HepG2 (cell line): ENCODE measurements around the gene ACTL8. TPM values are rescaled to one million over a fixed set of nuclear protein-coding genes. Genes with fewer than 3 reads are reported as not detected.

ENCODE experiments used
- ATAC-seq: fragments of 200-7000 bp; cut with Tn5 transposase; 3 replicates; pipeline ENCODE4 v1.9.1; 2020; ENCODE audit warnings: mild to moderate bottlenecking, moderate library complexity
- BruUV-seq: library from RNA; stranded (reverse); fragments of 400-500 nt; replicated peaks from 2 replicates; lab custom pipeline; 2021; lab: Mats Ljungman, UMichigan
- CTCF ChIA-PET: fragments of 300-600 bp; formaldehyde crosslinking; extraction: SDS; loops from one replicate; lab custom pipeline; 2021; ENCODE audit warnings: low total read pairs, inconsistent platforms, low intra/inter-chr PET ratio; lab: Yijun Ruan, JAX
- POLR2A ChIA-PET: fragments of 350-600 bp; sonication (Branson Sonifier 250); formaldehyde crosslinking; loops from one replicate; lab custom pipeline; 2020; ENCODE audit warnings: antibody characterized with exemption, inconsistent platforms; lab: Yijun Ruan, JAX
- DNase-seq: peaks from one replicate; pipeline ENCODE4 v3.0.0-alpha.2; 2015; ENCODE audit warnings: low spot score
- FAIRE-seq: peaks from 3 replicates; lab custom pipeline; 2011; peaks lifted over from hg19 to GRCh38; lab: Jason Lieb, UNC
- H2AFZ ChIP-seq: one replicate; pipeline ENCODE4 v1.6.1; 2011; ENCODE audit warnings: low read length, inconsistent platforms
- H3K27ac ChIP-seq: fragments of 300-600 bp; 3 replicates; pipeline ENCODE4 v1.8.0; 2011; ENCODE audit warnings: mixed run types, mild to moderate bottlenecking, mixed read lengths, low read length, inconsistent platforms; ENCODE audit not compliant: insufficient read depth; ENCODE audit errors: extremely low read length
- H3K27me3 ChIP-seq, 2 experiments: fragments of 200-600 bp in 1 of 2; 2 replicates in 1 of 2; 3 replicates in 1 of 2; pipeline versions ENCODE4 v1.6.0 to v1.8.0; 2011; ENCODE audit warnings: low read length in 2 of 2, mild to moderate bottlenecking in 2 of 2, moderate library complexity in 2 of 2, inconsistent platforms in 1 of 2; ENCODE audit not compliant: insufficient read depth in 2 of 2, control insufficient read depth in 1 of 2
- H3K36me3 ChIP-seq, 2 experiments: fragments of 200-600 bp in 1 of 2; replicated peaks in 1 of 2; 2 replicates in 1 of 2; 3 replicates in 1 of 2; pipeline versions ENCODE4 v1.5.1 to v1.8.0; 2011; ENCODE audit warnings: low read length in 2 of 2, inconsistent platforms in 1 of 2; ENCODE audit not compliant: insufficient read depth in 2 of 2, control insufficient read depth in 1 of 2
- H3K4me1 ChIP-seq: 2 replicates; pipeline ENCODE4 v1.5.1; 2012; ENCODE audit warnings: low read length, inconsistent platforms; ENCODE audit not compliant: insufficient read depth
- H3K4me2 ChIP-seq: 2 replicates; pipeline ENCODE4 v1.6.0; 2011; ENCODE audit warnings: low read depth, low read length, inconsistent platforms
- H3K4me3 ChIP-seq, 3 experiments: fragments of 200-600 bp in 1 of 3; sonication (generic), shearing (Covaris generic) in 1 of 3; replicated peaks in 1 of 3; 2 replicates each; pipeline ENCODE4 v1.5.1; 2011 to 2016; ENCODE audit warnings: low read length in 3 of 3, inconsistent platforms in 2 of 3, low read depth in 2 of 3, mild to moderate bottlenecking in 2 of 3, control low read depth in 1 of 3, mixed read lengths in 1 of 3; ENCODE audit not compliant: insufficient read depth in 1 of 3
- H3K79me2 ChIP-seq: one replicate; pipeline ENCODE4 v1.6.1; 2011; ENCODE audit warnings: low read length, inconsistent platforms; ENCODE audit not compliant: insufficient read depth
- H3K9ac ChIP-seq: 2 replicates; pipeline ENCODE4 v1.6.0; 2011; ENCODE audit warnings: mild to moderate bottlenecking, low read depth, low read length, inconsistent platforms; ENCODE audit not compliant: insufficient read depth
- H3K9me3 ChIP-seq: 2 replicates; pipeline ENCODE4 v1.5.1; 2012; ENCODE audit warnings: mild to moderate bottlenecking, low read length
- H4K20me1 ChIP-seq: 2 replicates; pipeline ENCODE4 v1.6.0; 2011; ENCODE audit warnings: inconsistent platforms, mild to moderate bottlenecking, low read length, moderate library complexity; ENCODE audit not compliant: insufficient read depth
- ARID2 ChIP-seq: sonication (generic); formaldehyde crosslinking; IDR thresholded peaks from 2 replicates; pipeline ENCODE4 v1.8.1; 2022; ENCODE audit warnings: mild to moderate bottlenecking, missing genetic modification reagents, borderline replicate concordance
- CBX5 ChIP-seq: sonication (generic); formaldehyde crosslinking; IDR thresholded peaks from 2 replicates; pipeline ENCODE4 v1.4.0; 2020; ENCODE audit warnings: missing genetic modification reagents, borderline replicate concordance
- GRHL1 ChIP-seq: sonication (generic); formaldehyde crosslinking; conservative IDR thresholded peaks from 2 replicates; pipeline ENCODE4 v1.8.0; 2022; ENCODE audit warnings: missing genetic modification reagents
- HOXA5 ChIP-seq: sonication (generic); formaldehyde crosslinking; IDR thresholded peaks from 2 replicates; pipeline ENCODE4 v1.4.0; 2020; ENCODE audit warnings: missing genetic modification reagents
- KLF16 ChIP-seq, 2 experiments: sonication (generic) in 1 of 2; formaldehyde crosslinking in 1 of 2; IDR thresholded peaks; 2 replicates each; pipeline versions ENCODE4 v1.6.1 to v1.8.0; 2016 to 2023; ENCODE audit warnings: missing genetic modification reagents in 2 of 2, missing compliant biosample characterization in 1 of 2
- MXD3 ChIP-seq: IDR thresholded peaks from 2 replicates; pipeline ENCODE4 v1.6.1; 2016; ENCODE audit warnings: mild to moderate bottlenecking, missing biosample characterization, missing genetic modification reagents
- PCBP2 ChIP-seq: fragments of 200-400 bp; formaldehyde crosslinking; optimal IDR thresholded peaks from 2 replicates; pipeline ENCODE3; 2018; ENCODE audit warnings: low read length, low read depth; ENCODE audit not compliant: poor library complexity, severe bottlenecking
- POLR2G ChIP-seq: fragments of 200-400 bp; formaldehyde crosslinking; IDR thresholded peaks from 2 replicates; pipeline ENCODE4 v1.6.1; 2018; ENCODE audit warnings: mild to moderate bottlenecking, low read depth, low read length, moderate library complexity
- RBM39 ChIP-seq: fragments of 200-400 bp; formaldehyde crosslinking; IDR thresholded peaks from one replicate; pipeline ENCODE4 v1.6.1; 2018; ENCODE audit warnings: antibody characterized with exemption, mild to moderate bottlenecking, low read depth, low read length; ENCODE audit not compliant: poor library complexity, severe bottlenecking
- SMAD1 ChIP-seq: sonication (generic); formaldehyde crosslinking; IDR thresholded peaks from 2 replicates; pipeline ENCODE4 v1.4.0; 2020; ENCODE audit warnings: missing genetic modification reagents, low read depth, mild to moderate bottlenecking, borderline replicate concordance
- WIZ ChIP-seq: sonication (generic); formaldehyde crosslinking; IDR thresholded peaks from 2 replicates; pipeline ENCODE4 v1.5.1; 2020; ENCODE audit warnings: mild to moderate bottlenecking, missing genetic modification reagents
- ZBTB21 ChIP-seq: sonication (generic); formaldehyde crosslinking; IDR thresholded peaks from 2 replicates; pipeline ENCODE4 v1.4.0; 2020; ENCODE audit warnings: missing genetic modification reagents
- ZMYM2 ChIP-seq: sonication (generic); formaldehyde crosslinking; IDR thresholded peaks from 2 replicates; pipeline ENCODE4 v1.8.0; 2022; ENCODE audit warnings: mild to moderate bottlenecking, missing genetic modification reagents
- ZNF275 ChIP-seq: sonication (generic); formaldehyde crosslinking; IDR thresholded peaks from 2 replicates; pipeline ENCODE4 v1.8.0; 2022; ENCODE audit warnings: missing genetic modification reagents, mild to moderate bottlenecking, inconsistent platforms, borderline replicate concordance
- ZNF598 ChIP-seq: sonication (generic); formaldehyde crosslinking; IDR thresholded peaks from 2 replicates; pipeline ENCODE4 v1.5.1; 2020; ENCODE audit warnings: mild to moderate bottlenecking, missing genetic modification reagents, borderline replicate concordance
- WGBS: methylation state at CpG from one replicate; pipeline ENCODE4 v1.1.6; 2017; ENCODE audit warnings: low lambda C conversion rate; 5-methylcytosine and 5-hydroxymethylcytosine counted together
- in situ Hi-C: cut with HindIII; loops from 2 replicates; pipeline ENCODE4 v1.10.0; 2017; ENCODE audit warnings: low pct_unique_long_range_greater_than_20kb; ENCODE audit not compliant: extremely low pct_ligation_motif_present
- intact Hi-C: fragments of 100-400 bp; cut with micrococcal nuclease; formaldehyde crosslinking; loops from one replicate; pipeline ENCODE4 v1.10.0; 2022; ENCODE audit not compliant: unreplicated experiment
- polyA plus RNA-seq, 8 experiments: library from polyadenylated mRNA; depleted of rRNA in 3 of 8; stranded (reverse) in 7 of 8; unstranded in 1 of 8; fragments of >200 nt; fragmentation: Illumina TruSeq in 4 of 8; extraction: Trizol in 4 of 8; gene quantifications; 2 replicates each; pipeline versions ENCODE4 v1.2.1 to v1.2.3, GENCODE V29; 2011 to 2016; ENCODE audit warnings: low read depth in 4 of 8, missing spikeins in 1 of 8, mixed read lengths in 1 of 8; ENCODE audit not compliant: insufficient read depth in 1 of 8
- total RNA-seq, 5 experiments: library from RNA; depleted of rRNA; stranded (reverse); fragments of >200 nt; fragmentation: Illumina TruSeq; extraction: Trizol; gene quantifications; 2 replicates each; pipeline ENCODE4 v1.2.3, GENCODE V29; 2016; ENCODE audit warnings: low read depth in 1 of 5

ACTL8 gene
- total and polyA plus RNA-seq, 2 of the 13 experiments (the other 11 are each of a cell fraction or from before 2014, with no cell fraction given) = 0.09 to 0.64 TPM

DNA sequence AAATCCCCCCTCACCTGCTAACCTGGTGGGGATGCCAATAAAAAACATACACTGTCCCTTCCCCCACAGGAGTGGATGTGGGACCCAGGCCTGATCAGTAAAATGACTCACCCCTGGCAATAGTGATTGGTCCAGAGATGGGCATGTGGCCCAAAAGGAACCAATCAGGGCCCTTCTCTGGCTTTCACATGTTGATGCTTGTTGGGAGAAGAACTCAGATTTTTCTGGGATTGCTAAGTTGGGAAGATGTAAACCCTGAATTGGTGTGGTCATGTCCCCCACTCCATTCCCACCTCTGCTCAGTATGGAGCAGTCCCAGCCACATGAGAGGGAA, 43.6 kb upstream of the ACTL8 start:
- Histone ChIP-seq H3K9me3 (no peaks in the 10 kb centered on the region), H3K9ac (no peak overlapping the region), H3K27ac (no peak overlapping the region), H3K36me3 (no peaks in the 10 kb centered on the region), H3K4me3 (no peak overlapping the region), H4K20me1 (0 out of 2 replicates have a peak, but pooled peaks cover 3% of the 10 kb centered on the region), H3K27me3 (peaks cover 1 to 50% of the 10 kb centered on the region in 2 experiments; a peak in 4 of 5 replicates), H3K79me2 (no peaks in the 10 kb centered on the region), H2AFZ (no peak overlapping the region), H3K4me1 (no peaks in the 10 kb centered on the region), H3K4me2 (no peak overlapping the region)
- in situ Hi-C loops = no loop called here
- no peak for ATAC-seq
- intact Hi-C loops = no loop called here
- POLR2A ChIA-PET = no interaction called here
- no peak for FAIRE-seq
- CTCF ChIA-PET = no interaction called here
- DNase-seq = no peak
- BruUV-seq = no TSS peak
- TF ChIP-seq SMAD1 (CRISPR knock-in tag) (no peak), HOXA5 (no peak), POLR2G (no peak), ZNF598 (no peak), ZBTB21 (CRISPR knock-in tag) (no peak), WIZ (CRISPR knock-in tag) (no peak), ARID2 (CRISPR knock-in tag) (no peak), PCBP2 (no peak)

DNA sequence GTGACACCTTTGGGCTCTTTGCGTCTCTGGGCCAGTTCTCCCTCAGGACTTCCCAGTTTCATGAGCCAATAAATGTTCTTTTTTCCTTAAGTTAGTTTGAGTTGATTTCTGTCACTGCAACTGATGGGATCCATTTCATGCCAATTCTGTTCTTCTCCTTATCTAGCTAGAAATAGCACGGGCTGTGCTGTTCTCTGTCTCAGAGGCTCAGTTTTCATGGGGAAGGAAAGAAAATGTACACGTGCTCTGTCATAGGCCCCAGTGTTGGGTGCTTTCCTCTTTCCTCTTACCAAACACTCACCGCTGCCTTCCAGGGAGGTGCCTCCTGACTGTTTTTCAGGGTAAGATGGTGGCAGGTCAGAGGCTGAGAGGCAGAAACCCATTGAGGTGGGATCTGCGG, 43.2 kb upstream of the ACTL8 start:
- Histone ChIP-seq H2AFZ (no peak overlapping the region), H3K27ac (no peak overlapping the region), H3K4me3 (no peak overlapping the region), H3K27me3 (peaks cover 1 to 46% of the 10 kb centered on the region in 2 experiments; a peak in 4 of 5 replicates), H3K4me2 (no peak overlapping the region), H3K9ac (no peak overlapping the region), H4K20me1 (0 out of 2 replicates have a peak, but pooled peaks cover 3% of the 10 kb centered on the region), H3K4me1 (no peaks in the 10 kb centered on the region), H3K9me3 (no peaks in the 10 kb centered on the region), H3K79me2 (no peaks in the 10 kb centered on the region), H3K36me3 (no peaks in the 10 kb centered on the region)
- ChIA-PET CTCF (no interaction called here), POLR2A (no interaction called here)
- intact Hi-C loops = no loop called here
- FAIRE-seq (no peak), ATAC-seq (no peak), DNase-seq (no peak)
- WGBS = 51% methylated on average over 5 of the region's 5 CpGs
- no TSS peak for BruUV-seq
- in situ Hi-C loops = no loop called here
- no peak for TF ChIP-seq CBX5 (CRISPR knock-in tag)
- no peak for TF ChIP-seq ZNF275 (CRISPR knock-in tag)
- no peak for TF ChIP-seq RBM39
- TF ChIP-seq GRHL1 (CRISPR knock-in tag) = no peak
- TF ChIP-seq MXD3 (CRISPR knock-in tag) = no peak
- no peak for TF ChIP-seq ZMYM2 (CRISPR knock-in tag)
- TF ChIP-seq KLF16 (CRISPR knock-in tag; IDR thresholded peaks at IDR 0.05) = no peak
